MG63 (cell line): Measurements from ENCODE around the gene EVC. TPM values are rescaled to one million over a fixed set of nuclear protein-coding genes. Genes with fewer than 3 reads are reported as not detected.
A peak's percentile ranks its signal among the peaks of the same experiment; 100 is the strongest.
"Not testable (repeated sequence)": the region's sequence is repeated elsewhere in the genome, so short reads cannot be mapped to it uniquely, and the experiment has no call there.

Experiments used
- DNase-seq: peaks from one replicate; pipeline ENCODE4 v3.0.0-alpha.2; 2020
- H3K27me3 ChIP-seq: fragments of 250-450 bp; sonication (Bioruptor Pico); 2 replicates; pipeline ENCODE4 v1.5.1; 2020; ENCODE audit warnings: mild to moderate bottlenecking, moderate library complexity
- H3K36me3 ChIP-seq: fragments of 250-450 bp; sonication (Bioruptor Pico); 2 replicates; pipeline ENCODE4 v1.5.1; 2020; ENCODE audit warnings: mild to moderate bottlenecking, moderate library complexity
- H3K4me3 ChIP-seq: fragments of 250-450 bp; sonication (Bioruptor Pico); 2 replicates; pipeline ENCODE4 v1.5.1; 2020; ENCODE audit warnings: mild to moderate bottlenecking, moderate library complexity
- H3K9me3 ChIP-seq: fragments of 250-450 bp; sonication (Bioruptor Pico); 2 replicates; pipeline ENCODE4 v1.5.1; 2020; ENCODE audit warnings: mild to moderate bottlenecking, moderate library complexity
- total RNA-seq: library from RNA; depleted of rRNA; stranded (reverse); fragments of >200 nt; shearing (Covaris generic); gene quantifications from 2 replicates; pipeline ENCODE4 v1.2.3, GENCODE V29; 2014; ENCODE audit warnings: low replicate concordance; rRNA removed

Gene EVC
- total RNA-seq, 1 experiment from 2014 or later: 4.6 TPM

- H3K27me3 ChIP-seq, H3K4me3 ChIP-seq, H3K9me3 ChIP-seq, H3K36me3 ChIP-seq, DNase-seq: not testable (repeated sequence)
Observed at GRCh38 chr4:5856362-5856761, 145.4 kb downstream of the EVC start.

GRCh38 chr4:5857199-5857598 is 146.2 kb downstream of the EVC start:
- H3K4me3 ChIP-seq: no peak overlapping the region
- no peak for DNase-seq
- no peaks in the 10 kb centered on the region for H3K9me3 ChIP-seq
- no peaks in the 10 kb centered on the region for H3K27me3 ChIP-seq
- no peaks in the 10 kb centered on the region for H3K36me3 ChIP-seq

DNA sequence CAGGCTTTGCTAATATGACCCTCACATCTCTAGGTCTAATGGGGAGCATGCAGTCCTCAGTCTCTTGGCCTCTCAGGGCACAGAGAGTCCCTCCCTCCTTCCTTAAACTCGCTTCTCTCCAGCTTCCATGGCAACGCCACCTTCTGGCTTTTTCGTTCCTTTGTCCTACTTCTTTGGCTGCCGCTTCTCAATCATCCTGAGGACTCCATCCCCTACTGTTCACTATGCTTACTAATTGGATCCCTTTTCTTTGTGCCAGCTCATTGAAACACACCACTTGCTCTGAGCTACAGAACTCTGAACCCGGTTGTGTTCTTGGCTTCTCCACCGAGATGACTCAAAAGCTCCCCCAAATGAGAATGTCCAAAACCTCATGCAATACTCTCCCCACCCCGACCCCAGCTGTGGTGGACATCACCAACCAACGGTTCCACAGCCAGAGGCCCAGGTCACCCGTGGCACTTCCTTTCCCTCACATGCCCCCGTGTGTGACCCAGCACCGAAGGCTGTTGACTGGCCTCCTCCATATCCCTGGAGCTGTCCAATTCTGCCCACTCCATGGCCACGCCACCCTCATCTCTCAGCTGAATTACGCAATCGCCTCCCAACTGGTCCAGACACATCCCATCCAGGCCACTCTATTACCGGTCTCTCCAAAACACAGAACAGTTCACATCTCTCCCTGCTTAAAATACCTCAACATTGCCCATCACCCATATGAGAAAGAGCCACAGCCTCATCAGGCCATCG is 147.2 kb downstream of the EVC start:
- Histone ChIP-seq H3K27me3 (no peaks in the 10 kb centered on the region), H3K9me3 (no peaks in the 10 kb centered on the region), H3K4me3 (no peak overlapping the region), H3K36me3 (no peaks in the 10 kb centered on the region)
- no peak for DNase-seq

- H3K9me3 ChIP-seq: no peaks in the 10 kb centered on the region
- no peaks in the 10 kb centered on the region for H3K36me3 ChIP-seq
- DNase-seq: peak; percentile 32
Observed at GRCh38 chr4:5863461-5864113, 152.6 kb downstream of the EVC start.

More at GRCh38 chr4:5863461-5864113, 152.6 kb downstream of the EVC start:
- H3K27me3 ChIP-seq: no peaks in the 10 kb centered on the region
- no peak overlapping the region for H3K4me3 ChIP-seq

Other genes with a start within 250 kb of the EVC start
- not detected in 2 replicates for gene EVC2, start 2.6 kb upstream of the EVC start, total RNA-seq
- gene CRMP1, start 181.9 kb downstream of the EVC start, total RNA-seq: not detected in 2 replicates